SK-N-SH (cell line): ENCODE measurements around the gene OR56B4. TPM values are rescaled to one million over a fixed set of nuclear protein-coding genes. Genes with fewer than 3 reads are reported as not detected.

ENCODE experiments used
- CTCF ChIA-PET: fragments of 300-600, 350-600 bp; formaldehyde crosslinking; extraction: SDS; loops from one replicate; lab custom pipeline; 2021; lab: Yijun Ruan, JAX
- POLR2A ChIA-PET: fragments of 350-600 bp; sonication (Branson Sonifier 250); formaldehyde crosslinking; extraction: SDS; loops from one replicate; lab custom pipeline; 2020; ENCODE audit warnings: antibody characterized with exemption, inconsistent platforms; lab: Yijun Ruan, JAX
- DNase-seq: peaks from one replicate; pipeline ENCODE4 v3.0.0; 2012
- H2AFZ ChIP-seq: fragments of 200-600 bp; sonication (generic); 2 replicates; pipeline ENCODE4 v1.8.1; 2016; ENCODE audit warnings: antibody characterized with exemption, mild to moderate bottlenecking, low read depth
- H3F3A ChIP-seq: fragments of 200-600 bp; sonication (generic); replicated peaks from 2 replicates; pipeline ENCODE3; 2016; ENCODE audit warnings: antibody characterized with exemption, mild to moderate bottlenecking; ENCODE audit not compliant: insufficient read depth
- H3K27ac ChIP-seq, 2 experiments: fragments of 200-500 bp in 1 of 2; fragments of 200-600 bp in 1 of 2; sonication (Bioruptor generic) in 1 of 2; sonication (generic), shearing (Covaris generic) in 1 of 2; 2 replicates each; pipeline versions ENCODE4 v1.5.1 to v1.6.1; 2014 to 2016; ENCODE audit warnings: low read depth in 2 of 2, inconsistent platforms in 1 of 2, low read length in 1 of 2, mild to moderate bottlenecking in 1 of 2, mixed read lengths in 1 of 2
- H3K27me3 ChIP-seq: fragments of 200-600 bp; sonication (generic), shearing (Covaris generic); 2 replicates; pipeline ENCODE4 v1.6.1; 2016; ENCODE audit warnings: mixed run types; ENCODE audit not compliant: insufficient read depth
- H3K36me3 ChIP-seq, 2 experiments: fragments of 200-500 bp in 1 of 2; fragments of 200-600 bp in 1 of 2; sonication (Bioruptor generic) in 1 of 2; sonication (generic) in 1 of 2; replicated peaks in 1 of 2; 2 replicates each; pipeline versions ENCODE3 to v1.5.1; 2014 to 2016; ENCODE audit warnings: low read length in 1 of 2, mild to moderate bottlenecking in 1 of 2; ENCODE audit not compliant: insufficient read depth in 2 of 2, control insufficient read depth in 1 of 2
- H3K4me1 ChIP-seq, 2 experiments: fragments of 200-500 bp in 1 of 2; fragments of 200-600 bp in 1 of 2; sonication (Bioruptor generic) in 1 of 2; sonication (generic), shearing (Covaris generic) in 1 of 2; 2 replicates each; pipeline versions ENCODE4 v1.5.1 to v1.6.1; 2014 to 2016; ENCODE audit warnings: low read depth in 1 of 2, low read length in 1 of 2, mixed run types in 1 of 2; ENCODE audit not compliant: insufficient read depth in 2 of 2, control insufficient read depth in 1 of 2
- H3K4me2 ChIP-seq: fragments of 200-600 bp; sonication (generic), shearing (Covaris generic); 2 replicates; pipeline ENCODE4 v1.6.1; 2017; ENCODE audit warnings: mixed run types
- H3K4me3 ChIP-seq, 2 experiments: fragments of 200-500 bp in 1 of 2; fragments of 200-600 bp in 1 of 2; sonication (Bioruptor generic) in 1 of 2; sonication (generic), shearing (Covaris generic) in 1 of 2; 2 replicates each; pipeline versions ENCODE4 v1.5.1 to v1.8.1; 2014 to 2016; ENCODE audit warnings: low read depth in 2 of 2, inconsistent platforms in 1 of 2, low read length in 1 of 2, mild to moderate bottlenecking in 1 of 2, mixed read lengths in 1 of 2, moderate library complexity in 1 of 2
- H3K79me2 ChIP-seq: fragments of 200-600 bp; sonication (generic); 2 replicates; pipeline ENCODE4 v1.8.1; 2017; ENCODE audit warnings: mild to moderate bottlenecking; ENCODE audit not compliant: insufficient read depth
- H3K9ac ChIP-seq: fragments of 200-600 bp; sonication (generic); 2 replicates; pipeline ENCODE4 v1.6.1; 2017; ENCODE audit warnings: mixed run types
- H3K9me2 ChIP-seq: fragments of 200-600 bp; sonication (generic); 2 replicates; pipeline ENCODE4 v1.6.1; 2017; ENCODE audit warnings: mixed run types
- H3K9me3 ChIP-seq: fragments of 200-600 bp; sonication (generic); 2 replicates; pipeline ENCODE4 v1.6.1; 2017; ENCODE audit warnings: mixed run types, mild to moderate bottlenecking, moderate library complexity
- H4K20me1 ChIP-seq: fragments of 200-600 bp; sonication (generic); 2 replicates; pipeline ENCODE4 v1.6.1; 2017; ENCODE audit warnings: mild to moderate bottlenecking, mixed run types; ENCODE audit not compliant: insufficient read depth
- CTCF ChIP-seq: fragments of 200-600 bp; sonication (generic); IDR thresholded peaks from 2 replicates; pipeline ENCODE4 v1.6.1; 2017; ENCODE audit warnings: antibody characterized with exemption, mild to moderate bottlenecking, moderate library complexity
- EP300 ChIP-seq, 2 experiments: IDR thresholded peaks; 2 replicates each; pipeline versions ENCODE4 v1.4.0 to v1.6.1; 2012; ENCODE audit warnings: borderline replicate concordance in 1 of 2, low read depth in 1 of 2, low read length in 1 of 2
- EZH2phosphoT487 ChIP-seq: fragments of 200-600 bp; sonication (generic); IDR thresholded peaks from 2 replicates; pipeline ENCODE4 v1.6.1; 2017; ENCODE audit warnings: low read depth, mixed run types, mild to moderate bottlenecking, antibody characterized with exemption, moderate library complexity, borderline replicate concordance
- FOSL2 ChIP-seq: IDR thresholded peaks from 2 replicates; pipeline ENCODE4 v1.4.0; 2012; ENCODE audit warnings: low read depth, mild to moderate bottlenecking, moderate library complexity, borderline replicate concordance
- FOXJ3 ChIP-seq: sonication (generic); formaldehyde crosslinking; IDR thresholded peaks from 2 replicates; pipeline ENCODE4 v1.5.1; 2020; ENCODE audit warnings: mild to moderate bottlenecking, missing genetic modification reagents
- GATA2 ChIP-seq: sonication (generic); formaldehyde crosslinking; IDR thresholded peaks from 2 replicates; pipeline ENCODE4 v1.5.0; 2020; ENCODE audit warnings: mild to moderate bottlenecking, missing genetic modification reagents
- IRF3 ChIP-seq: fragments of 150-350 bp; IDR thresholded peaks from 2 replicates; pipeline ENCODE4 v1.6.1; 2016; ENCODE audit warnings: mild to moderate bottlenecking, low read depth, low read length
- JUND ChIP-seq: IDR thresholded peaks from 2 replicates; pipeline ENCODE4 v1.4.0; 2012
- MEF2A ChIP-seq: IDR thresholded peaks from 2 replicates; pipeline ENCODE4 v1.4.0; 2012; ENCODE audit warnings: low read depth, borderline replicate concordance
- RXRA ChIP-seq: IDR thresholded peaks from 2 replicates; pipeline ENCODE4 v1.4.0; 2012; ENCODE audit warnings: low read depth, mild to moderate bottlenecking, borderline replicate concordance
- TAF1 ChIP-seq: IDR thresholded peaks from 2 replicates; pipeline ENCODE4 v1.6.1; 2012; ENCODE audit warnings: low read depth, mild to moderate bottlenecking, low read length, moderate library complexity, borderline replicate concordance
- TEAD4 ChIP-seq: IDR thresholded peaks from 2 replicates; pipeline ENCODE4 v1.4.0; 2012; ENCODE audit warnings: mild to moderate bottlenecking, borderline replicate concordance; ENCODE audit not compliant: insufficient read depth
- ZBTB33 ChIP-seq: IDR thresholded peaks from 2 replicates; pipeline ENCODE4 v1.4.0; 2012; ENCODE audit warnings: low read depth, borderline replicate concordance
- WGBS: methylation state at CpG from one replicate; pipeline ENCODE4 v1.1.6; 2017; ENCODE audit warnings: low lambda C conversion rate; 5-methylcytosine and 5-hydroxymethylcytosine counted together
- polyA plus RNA-seq, 3 experiments: library from polyadenylated mRNA; depleted of rRNA; stranded (reverse); fragments of >200 nt; gene quantifications; 2 replicates each; pipeline ENCODE4 v1.2.3, GENCODE V29; 2012

Gene OR56B4
- polyA plus RNA-seq, 1 of the 3 experiments (the other 2 are of a cell fraction): not detected

GRCh38 chr11:6084587-6084986 is 22.9 kb upstream of the OR56B4 start (continued):
- no peak for TF ChIP-seq CTCF

GRCh38 chr11:6094186-6094585 is 13.3 kb upstream of the OR56B4 start:
- no peak overlapping the region for H2AFZ ChIP-seq
- H3K9me3 ChIP-seq: no peaks in the 10 kb centered on the region
- H3K79me2 ChIP-seq: no peaks in the 10 kb centered on the region
- no peaks in the 10 kb centered on the region for H3K9me2 ChIP-seq
- no peak overlapping the region for H3K4me2 ChIP-seq
- no peak overlapping the region for H3K4me3 ChIP-seq
- no peak for TF ChIP-seq GATA2 (CRISPR knock-in tag)
- TF ChIP-seq TAF1: no peak
- TF ChIP-seq RXRA: no peak
- no peak for TF ChIP-seq JUND
- no peak for TF ChIP-seq FOSL2
- TF ChIP-seq IRF3: no peak
- no peak for TF ChIP-seq ZBTB33
- H3F3A ChIP-seq: no peaks in the 10 kb centered on the region
- H4K20me1 ChIP-seq: no peaks in the 10 kb centered on the region
- DNase-seq: no peak
- no peaks in the 10 kb centered on the region for H3K27me3 ChIP-seq
- ChIA-PET CTCF (no interaction called here), POLR2A (no interaction called here)
- WGBS: 3% methylated on average over 1 of the region's 1 CpG
- H3K36me3 ChIP-seq: no peaks in the 10 kb centered on the region
- H3K27ac ChIP-seq: no peak overlapping the region
- H3K4me1 ChIP-seq: no peaks in the 10 kb centered on the region
- H3K9ac ChIP-seq: no peak overlapping the region

- no peaks in the 10 kb centered on the region for H3K9me3 ChIP-seq
- no peak overlapping the region for H3K9ac ChIP-seq
- no peaks in the 10 kb centered on the region for H3F3A ChIP-seq
- no peaks in the 10 kb centered on the region for H3K9me2 ChIP-seq
- H3K79me2 ChIP-seq: no peaks in the 10 kb centered on the region
- CTCF ChIA-PET: interaction anchor here (0.8 to 1.7 kb wide), 3 partner anchors 11 to 267 kb away, joined by 3 to 4 read pairs (median 3); partner anchors contain the start of gene OR56B4
- H2AFZ ChIP-seq: no peak overlapping the region
- no peak overlapping the region for H3K27ac ChIP-seq
- H3K4me2 ChIP-seq: no peak overlapping the region
- no peaks in the 10 kb centered on the region for H3K4me1 ChIP-seq
- H4K20me1 ChIP-seq: no peaks in the 10 kb centered on the region
- no peak for DNase-seq
- WGBS: no CpG with 5 or more reads among the region's 2 CpGs
- no peaks in the 10 kb centered on the region for H3K27me3 ChIP-seq
- no peaks in the 10 kb centered on the region for H3K36me3 ChIP-seq
- H3K4me3 ChIP-seq: no peak overlapping the region
- POLR2A ChIA-PET: no interaction called here
- TF ChIP-seq EZH2phosphoT487 (no peak), FOXJ3 (CRISPR knock-in tag) (no peak), MEF2A (no peak), EP300 (IDR thresholded peaks at IDR 0.05; ENCODE audit: borderline replicate concordance in 1 of 2, low read depth in 1 of 2, low read length in 1 of 2) (no peak), ZBTB33 (no peak), TEAD4 (no peak), CTCF (no peak), IRF3 (no peak)
These were observed 11.7 kb upstream of the OR56B4 start for GRCh38 chr11:6095798-6096197.
